ENCODE data around the gene LDHD.

DNA sequence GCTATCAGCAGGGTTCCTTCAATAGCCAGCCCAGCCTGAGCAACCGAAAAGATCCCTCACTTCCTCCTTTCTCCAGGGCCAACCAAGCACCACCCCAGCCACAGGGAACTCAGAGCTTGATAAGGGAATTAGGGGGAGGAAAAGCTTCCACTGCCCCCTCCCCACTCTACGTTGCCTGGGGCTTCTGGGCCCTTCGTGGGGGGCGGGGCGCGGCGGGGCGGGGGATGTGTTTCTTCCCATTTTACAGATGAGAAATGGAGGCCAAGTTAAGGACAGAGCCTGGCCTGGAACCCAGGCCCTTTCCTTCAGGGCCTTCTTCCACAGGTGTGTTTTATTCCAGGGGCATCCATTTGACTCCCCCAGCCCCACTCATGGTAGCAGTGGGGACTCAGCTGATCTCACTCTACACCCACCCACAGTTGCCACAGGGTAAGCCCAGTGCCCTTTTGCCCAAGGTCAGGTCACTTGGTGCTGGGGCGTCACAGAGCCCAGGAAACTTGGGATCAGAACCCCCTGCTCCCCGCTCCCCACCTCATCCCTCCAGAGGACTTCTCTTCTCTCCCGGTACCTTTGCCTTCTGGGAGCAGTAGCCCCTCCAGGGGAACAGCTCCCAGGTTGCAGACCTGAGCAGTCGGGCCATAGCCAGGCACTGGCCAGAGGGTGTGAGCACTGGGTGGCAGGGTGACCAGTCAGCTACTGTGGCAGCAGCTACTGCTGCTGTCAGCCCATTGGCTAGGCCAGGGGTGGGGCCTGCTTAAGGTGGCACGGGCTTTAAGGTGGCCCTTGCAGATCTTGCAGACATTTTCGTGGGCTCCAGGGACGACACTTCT lies at the start of gene LDHD:
- TF ChIP-seq, protein P1, sequence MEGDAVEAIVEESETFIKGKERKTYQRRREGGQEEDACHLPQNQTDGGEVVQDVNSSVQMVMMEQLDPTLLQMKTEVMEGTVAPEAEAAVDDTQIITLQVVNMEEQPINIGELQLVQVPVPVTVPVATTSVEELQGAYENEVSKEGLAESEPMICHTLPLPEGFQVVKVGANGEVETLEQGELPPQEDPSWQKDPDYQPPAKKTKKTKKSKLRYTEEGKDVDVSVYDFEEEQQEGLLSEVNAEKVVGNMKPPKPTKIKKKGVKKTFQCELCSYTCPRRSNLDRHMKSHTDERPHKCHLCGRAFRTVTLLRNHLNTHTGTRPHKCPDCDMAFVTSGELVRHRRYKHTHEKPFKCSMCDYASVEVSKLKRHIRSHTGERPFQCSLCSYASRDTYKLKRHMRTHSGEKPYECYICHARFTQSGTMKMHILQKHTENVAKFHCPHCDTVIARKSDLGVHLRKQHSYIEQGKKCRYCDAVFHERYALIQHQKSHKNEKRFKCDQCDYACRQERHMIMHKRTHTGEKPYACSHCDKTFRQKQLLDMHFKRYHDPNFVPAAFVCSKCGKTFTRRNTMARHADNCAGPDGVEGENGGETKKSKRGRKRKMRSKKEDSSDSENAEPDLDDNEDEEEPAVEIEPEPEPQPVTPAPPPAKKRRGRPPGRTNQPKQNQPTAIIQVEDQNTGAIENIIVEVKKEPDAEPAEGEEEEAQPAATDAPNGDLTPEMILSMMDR (conservative IDR thresholded peaks at IDR 0.05): no peak
- TF ChIP-seq ZFX (IDR thresholded peaks at IDR 0.05): peak; percentile 27

Data from C4-2B (cell line).